Activated naive CD8-positive, alpha-beta T cell treated with anti-CD3 and anti-CD28 coated beads, Interleukin-2, amount 10 ng/mL, durations not matched to agents 7 days and 5 days (primary cell): ENCODE results near the gene PDCD5. TPM values are rescaled to one million over a fixed set of nuclear protein-coding genes. Genes with fewer than 3 reads are reported as not detected.
"Not testable (repeated sequence)": the region's sequence is repeated elsewhere in the genome, so short reads cannot be mapped to it uniquely, and the experiment has no call there.

Experiments used
- ATAC-seq: fragments of 150-1000 bp; cut with Tn5 transposase; one replicate; pipeline ENCODE4 v1.10.0; 2021; ENCODE audit warnings: low read depth, moderate library complexity
- POLR2A ChIA-PET: fragments of 350-600 bp; sonication (Branson Sonifier 250); formaldehyde crosslinking; loops from one replicate; lab custom pipeline; 2021; ENCODE audit warnings: antibody characterized with exemption; lab: Charles Lee
- DNase-seq: peaks from one replicate; pipeline ENCODE4 v3.0.0; 2021
- H3K27ac Mint-ChIP-seq: one replicate; pipeline ENCODE4 v1.8.0; 2022; ENCODE audit warnings: mild to moderate bottlenecking, mixed read lengths
- H3K27me3 Mint-ChIP-seq: one replicate; pipeline ENCODE4 v1.8.0; 2022; ENCODE audit warnings: mild to moderate bottlenecking, moderate library complexity, mixed read lengths
- H3K36me3 Mint-ChIP-seq: one replicate; pipeline ENCODE4 v1.8.0; 2021; ENCODE audit warnings: mild to moderate bottlenecking, mixed read lengths
- H3K4me1 Mint-ChIP-seq: one replicate; pipeline ENCODE4 v1.8.0; 2021; ENCODE audit warnings: mixed read lengths
- H3K4me3 Mint-ChIP-seq: one replicate; pipeline ENCODE4 v1.8.0; 2022; ENCODE audit warnings: mild to moderate bottlenecking, moderate library complexity, mixed read lengths
- H3K9me3 Mint-ChIP-seq: one replicate; pipeline ENCODE4 v1.8.0; 2021; ENCODE audit warnings: mixed read lengths
- total RNA-seq, 2 experiments: library from RNA; stranded (reverse); gene quantifications; one replicate each; pipeline ENCODE4 v1.2.3, GENCODE V29; 2021

Gene PDCD5
- total RNA-seq, 2 experiments from 2014 or later, result 105 to 112 TPM

DNA sequence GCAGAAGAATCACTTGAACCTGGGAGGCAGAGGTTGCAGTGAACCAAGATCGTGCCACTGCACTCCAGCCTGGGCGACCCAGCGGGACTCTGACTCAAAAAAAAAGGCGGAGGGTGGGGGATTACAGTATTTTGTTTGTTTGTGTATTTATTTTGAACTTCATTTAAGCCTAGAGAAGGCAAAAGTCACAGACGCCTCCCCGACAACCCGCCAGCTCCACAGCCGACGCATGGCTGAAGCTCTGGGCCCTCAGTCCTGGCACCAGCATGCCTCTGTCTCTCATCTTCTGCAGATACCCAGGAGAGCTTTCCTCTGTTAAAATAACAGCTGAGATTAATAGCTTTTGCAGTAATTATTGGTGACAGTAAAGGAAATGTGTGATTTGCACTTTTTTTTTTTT is 17.2 kb upstream of the PDCD5 start:
- H3K9me3 Mint-ChIP-seq, result no peaks in the 10 kb centered on the region
- no peak for ATAC-seq
- H3K4me1 Mint-ChIP-seq, result no peaks in the 10 kb centered on the region
- peaks cover 8% of the 10 kb centered on the region for H3K27me3 Mint-ChIP-seq
- no peaks in the 10 kb centered on the region for H3K36me3 Mint-ChIP-seq
- no peak for DNase-seq
- POLR2A ChIA-PET, result no interaction called here
- no peak overlapping the region for H3K4me3 Mint-ChIP-seq
- H3K27ac Mint-ChIP-seq, result no peak overlapping the region

DNA sequence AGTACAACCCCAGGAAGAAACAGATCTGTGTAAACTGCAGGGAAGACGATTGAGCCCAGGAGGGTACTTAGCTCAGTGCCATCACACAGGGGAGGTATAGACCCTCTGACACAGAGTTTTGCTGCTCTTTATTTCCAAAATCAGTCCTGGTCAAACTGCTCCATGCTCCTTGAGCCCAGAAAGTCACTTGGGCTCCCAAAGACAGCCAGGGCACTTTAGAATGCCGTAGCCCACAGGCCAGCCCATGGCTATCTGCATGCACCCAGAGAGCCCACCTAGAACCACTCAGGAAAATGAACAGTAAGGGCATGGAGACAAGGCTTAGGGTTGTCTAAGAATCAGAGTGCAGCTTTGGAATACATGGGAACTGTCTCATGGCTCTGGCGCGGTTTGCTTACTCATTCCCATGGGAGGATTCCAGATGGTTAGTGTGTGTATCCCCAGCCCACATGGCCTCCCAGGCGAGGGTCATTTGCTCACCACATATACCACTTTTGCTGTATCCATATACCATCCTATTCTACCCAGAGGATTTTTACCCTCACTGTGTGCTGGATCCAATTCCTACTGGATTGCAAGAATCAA is 14.7 kb upstream of the PDCD5 start:
- no peak for DNase-seq
- ATAC-seq, result no peak
- no peaks in the 10 kb centered on the region for H3K9me3 Mint-ChIP-seq
- no peak overlapping the region for H3K4me3 Mint-ChIP-seq
- H3K27me3 Mint-ChIP-seq, result peaks cover 11% of the 10 kb centered on the region
- no peaks in the 10 kb centered on the region for H3K36me3 Mint-ChIP-seq
- POLR2A ChIA-PET, result no interaction called here
- no peak overlapping the region for H3K27ac Mint-ChIP-seq
- H3K4me1 Mint-ChIP-seq, result peaks cover 6% of the 10 kb centered on the region

DNA sequence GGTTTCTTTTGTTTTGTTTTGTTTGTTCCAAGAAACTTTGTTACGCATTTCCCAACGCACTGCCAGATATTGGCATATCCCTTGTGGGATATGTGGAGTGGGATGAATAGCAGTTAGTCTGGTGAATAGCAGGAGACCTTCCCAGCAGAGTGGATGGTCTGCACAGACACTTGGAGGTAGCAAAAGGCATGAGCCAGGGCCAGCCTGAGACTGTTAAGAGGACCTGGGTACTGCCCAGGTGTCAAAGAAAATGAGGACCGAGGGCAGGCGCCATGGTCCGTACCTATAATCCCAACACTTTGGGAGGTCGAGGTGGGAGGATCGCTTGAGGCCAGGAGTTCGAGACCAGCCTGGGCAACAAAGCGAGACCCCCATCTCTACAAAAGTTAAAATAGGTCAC is 13.5 kb upstream of the PDCD5 start:
- H3K4me3 Mint-ChIP-seq, result no peak overlapping the region
- peaks cover 11% of the 10 kb centered on the region for H3K27me3 Mint-ChIP-seq
- ATAC-seq, result no peak
- no peaks in the 10 kb centered on the region for H3K9me3 Mint-ChIP-seq
- no peak overlapping the region for H3K27ac Mint-ChIP-seq
- POLR2A ChIA-PET, result no interaction called here
- H3K36me3 Mint-ChIP-seq, result no peaks in the 10 kb centered on the region
- H3K4me1 Mint-ChIP-seq, result peaks cover 8% of the 10 kb centered on the region
- DNase-seq, result no peak

DNA sequence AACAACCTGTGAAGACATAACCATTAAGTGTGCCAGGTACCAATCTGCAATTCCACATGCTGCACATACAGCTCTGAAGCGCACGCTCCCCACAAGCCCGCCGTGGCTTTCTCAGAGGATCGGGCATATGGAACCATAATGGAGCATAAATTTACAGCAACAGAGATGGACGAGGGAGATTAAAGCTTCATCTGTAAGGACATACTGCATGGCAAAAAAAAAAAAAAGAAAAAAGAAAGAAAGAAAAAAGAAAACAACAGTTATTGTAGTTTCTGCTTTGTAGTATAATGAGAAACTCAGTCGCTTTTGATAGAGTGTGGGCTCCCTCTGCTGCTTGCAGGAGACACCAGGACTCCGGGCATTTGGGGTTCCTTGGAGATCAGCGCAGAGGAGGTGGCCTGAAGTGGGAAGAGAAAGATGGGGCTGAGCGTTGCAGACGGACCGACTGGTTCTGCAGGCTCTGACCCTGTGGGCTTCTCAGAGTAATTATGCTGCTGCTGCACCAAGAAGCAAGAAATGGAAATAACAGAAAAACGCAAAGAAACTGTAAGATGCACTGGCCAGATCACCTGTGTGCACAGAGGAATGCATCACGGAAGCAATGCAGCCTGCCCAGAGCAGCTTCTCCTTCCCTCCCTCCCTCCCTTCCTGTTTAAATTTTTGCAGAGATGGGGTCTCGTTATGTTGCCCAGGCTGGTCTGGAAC is 10.8 kb upstream of the PDCD5 start:
- POLR2A ChIA-PET, result interaction anchor here (0.5 to 1.3 kb wide), 3 partner anchors 11 to 229 kb away, joined by 3 to 4 read pairs (median 3); partner anchors contain the start of gene PDCD5
- peak; percentile 47 for DNase-seq
- Mint-ChIP-seq H3K36me3 (no peaks in the 10 kb centered on the region), H3K9me3 (no peaks in the 10 kb centered on the region), H3K4me3 (peak overlapping the region; percentile 44), H3K27ac (no peak overlapping the region), H3K4me1 (peaks cover 13% of the 10 kb centered on the region), H3K27me3 (peaks cover 11% of the 10 kb centered on the region)
- ATAC-seq, result peak; percentile 78

DNA sequence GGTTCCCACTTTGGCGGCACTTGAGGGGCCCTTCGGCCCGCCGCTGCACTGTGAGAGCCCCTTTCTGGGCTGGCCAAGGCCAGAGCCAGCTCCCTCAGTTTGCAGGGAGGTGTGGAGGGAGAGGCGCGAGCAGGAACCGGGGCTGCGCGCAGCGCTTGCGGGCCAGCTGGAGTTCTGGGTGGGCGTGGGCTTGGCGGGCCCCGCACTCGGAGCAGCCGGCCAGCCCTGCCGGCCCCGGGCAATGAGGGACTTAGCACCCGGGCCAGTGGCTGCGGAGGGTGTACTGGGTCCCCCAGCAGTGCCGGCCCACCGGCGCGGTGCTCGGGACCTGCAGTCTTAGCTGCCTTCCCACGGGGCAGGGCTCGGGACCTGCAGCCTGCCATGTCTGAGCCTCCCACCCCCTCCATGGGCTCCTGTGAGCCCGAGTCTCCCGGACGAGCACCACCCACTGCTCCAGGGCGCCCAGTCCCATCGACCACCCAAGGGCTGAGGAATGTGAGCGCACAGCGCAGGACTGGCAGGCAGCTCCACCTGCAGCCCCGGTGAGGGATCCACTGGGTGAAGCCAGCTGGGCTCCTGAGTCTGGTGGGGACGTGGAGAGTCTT is 9.4 kb upstream of the PDCD5 start:
- POLR2A ChIA-PET, H3K27ac Mint-ChIP-seq, ATAC-seq, DNase-seq, H3K36me3 Mint-ChIP-seq, H3K9me3 Mint-ChIP-seq, H3K4me3 Mint-ChIP-seq: not testable (repeated sequence)
- peaks cover 13% of the 10 kb centered on the region for H3K27me3 Mint-ChIP-seq
- H3K4me1 Mint-ChIP-seq, result peaks cover 13% of the 10 kb centered on the region

DNA sequence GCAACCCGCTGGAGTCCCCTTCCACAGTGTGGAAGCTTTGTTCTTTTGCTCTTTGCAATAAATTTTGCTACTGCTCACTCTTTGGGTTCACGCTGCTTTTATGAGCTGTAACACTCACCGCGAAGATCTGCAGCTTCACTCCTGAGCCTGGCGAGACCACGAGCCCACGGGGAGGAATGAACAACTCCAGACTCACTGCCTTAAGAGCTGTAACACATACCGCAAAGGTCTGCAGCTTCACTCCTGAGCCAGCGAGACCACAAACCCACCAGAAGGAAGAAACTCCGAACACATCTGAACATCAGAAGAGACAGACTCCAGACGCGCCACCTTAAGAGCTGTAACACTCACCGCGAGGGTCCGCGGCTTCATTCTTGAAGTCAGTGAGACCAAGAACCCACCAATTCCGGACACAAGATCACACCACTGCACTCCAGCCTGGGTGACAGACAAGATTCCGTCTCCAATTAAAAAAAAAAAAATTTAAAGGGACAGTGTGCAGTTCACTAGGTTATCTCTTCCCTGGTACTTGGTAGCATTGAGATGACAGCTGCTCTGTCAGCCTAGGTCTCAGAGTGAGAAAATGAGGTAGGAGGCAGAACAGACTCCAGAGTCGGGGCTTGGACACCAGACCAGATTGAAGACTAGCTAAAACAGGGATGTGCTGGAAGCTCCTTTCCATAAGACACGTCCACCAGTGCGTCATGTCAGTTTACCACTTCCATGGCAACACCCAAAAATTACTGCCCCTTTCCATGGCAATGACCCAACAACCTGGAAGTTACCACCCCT is 8.1 kb upstream of the PDCD5 start:
- H3K4me1 Mint-ChIP-seq, result peaks cover 13% of the 10 kb centered on the region
- POLR2A ChIA-PET, result interaction anchor here (0.7 to 0.9 kb wide), 2 partner anchors 8 to 112 kb away, joined by 4 read pairs; partner anchors contain the start of gene PDCD5
- H3K9me3 Mint-ChIP-seq, DNase-seq, H3K36me3 Mint-ChIP-seq: not testable (repeated sequence)
- H3K4me3 Mint-ChIP-seq, result peak overlapping the region; percentile 81
- peak; percentile 55 for ATAC-seq
- peak overlapping the region; percentile 89 for H3K27ac Mint-ChIP-seq
- peaks cover 18% of the 10 kb centered on the region for H3K27me3 Mint-ChIP-seq

DNA sequence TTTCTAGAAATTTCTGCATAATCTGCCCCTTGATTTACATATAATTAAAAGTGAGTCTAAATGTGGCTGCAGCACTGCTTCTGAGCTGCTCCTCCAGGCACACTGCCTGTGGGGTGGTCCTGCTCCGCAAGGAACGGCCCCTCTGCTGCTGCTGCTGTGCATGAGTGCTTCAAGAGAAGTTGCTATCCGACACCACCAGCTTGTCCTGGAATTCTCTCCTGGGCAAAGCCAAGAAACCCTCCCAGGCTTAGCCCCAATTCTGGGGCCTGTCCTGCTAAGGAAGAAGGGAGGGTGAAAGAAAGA is 7.5 kb upstream of the PDCD5 start:
- Mint-ChIP-seq H3K36me3 (no peaks in the 10 kb centered on the region), H3K4me1 (peaks cover 13% of the 10 kb centered on the region), H3K27me3 (peaks cover 21% of the 10 kb centered on the region), H3K27ac (no peak overlapping the region), H3K4me3 (peak overlapping the region; percentile 22), H3K9me3 (peaks cover 2% of the 10 kb centered on the region)
- ATAC-seq (no peak), DNase-seq (no peak)
- POLR2A ChIA-PET, result interaction anchor here (0.7 kb wide), 1 partner anchor 111 kb away, joined by 4 read pairs; no protein-coding TSS in a partner anchor

DNA sequence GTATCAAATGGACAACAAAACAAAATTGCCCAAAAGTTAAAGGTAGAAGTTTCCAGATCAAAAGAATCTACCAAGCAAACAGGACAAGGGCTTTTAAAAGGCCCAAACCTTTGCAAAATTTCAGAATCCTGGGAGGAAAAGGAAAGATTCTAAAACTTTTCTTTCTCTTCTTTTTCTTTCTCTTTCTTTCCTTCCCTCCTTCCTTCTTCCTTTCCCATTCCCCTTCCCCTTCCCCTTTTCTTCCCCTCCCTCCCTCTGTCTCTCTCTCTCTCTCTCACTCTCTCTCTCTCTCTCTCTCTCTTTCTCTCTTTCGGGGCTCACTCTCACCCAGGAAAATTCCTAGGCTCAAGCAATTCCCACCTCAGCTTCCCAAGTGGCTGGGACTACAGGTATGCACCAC is 4.2 kb upstream of the PDCD5 start:
- peaks cover 2% of the 10 kb centered on the region for H3K9me3 Mint-ChIP-seq
- POLR2A ChIA-PET, result no interaction called here
- H3K4me1 Mint-ChIP-seq, result peaks cover 9% of the 10 kb centered on the region
- DNase-seq (no peak), ATAC-seq (no peak)
- H3K36me3 Mint-ChIP-seq, result no peaks in the 10 kb centered on the region
- H3K27ac Mint-ChIP-seq, result no peak overlapping the region
- H3K4me3 Mint-ChIP-seq, result no peak overlapping the region
- H3K27me3 Mint-ChIP-seq, result peaks cover 16% of the 10 kb centered on the region

DNA sequence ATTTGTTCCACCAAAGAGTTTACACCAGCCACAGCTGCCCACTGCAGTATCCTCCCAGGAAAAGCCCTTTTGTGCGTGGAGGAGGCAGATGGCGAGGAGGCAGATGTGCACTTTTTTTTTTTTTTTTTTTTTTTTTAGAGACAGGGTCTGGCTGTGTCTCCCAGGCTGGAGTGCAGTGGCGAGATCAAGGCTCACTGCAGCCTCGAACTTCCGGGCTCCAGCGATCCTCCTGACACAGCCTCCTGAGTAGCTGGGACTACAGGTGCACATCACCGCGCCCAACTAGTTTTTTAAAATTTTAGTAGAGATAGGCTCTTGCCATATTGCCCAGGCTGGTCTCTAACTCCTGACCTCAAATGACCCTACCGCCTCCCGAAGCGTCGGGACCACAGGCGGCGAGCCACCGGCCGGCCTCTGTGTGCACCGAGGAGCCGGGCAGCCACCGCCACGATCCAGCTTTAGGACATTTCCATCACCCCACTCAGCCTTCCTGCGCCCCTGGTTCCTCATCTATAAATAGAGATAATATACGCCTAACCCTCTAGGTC is 563 bp upstream of the PDCD5 start:
- Mint-ChIP-seq H3K27ac (peak overlapping the region; percentile 89), H3K27me3 (peaks cover 14% of the 10 kb centered on the region), H3K4me1 (peaks cover 21% of the 10 kb centered on the region), H3K9me3 (peaks cover under 1% of the 10 kb centered on the region), H3K36me3 (peaks cover 12% of the 10 kb centered on the region), H3K4me3 (peak overlapping the region; percentile 91)
- DNase-seq (no peak), ATAC-seq (no peak)
- POLR2A ChIA-PET, result interaction anchor here (0.6 to 1.7 kb wide), 10 partner anchors 8 to 1236 kb away, joined by 3 to 8 read pairs (median 4); partner anchors contain the start of genes ANKRD27, DPY19L3, RGS9BP and ZNF507

DNA sequence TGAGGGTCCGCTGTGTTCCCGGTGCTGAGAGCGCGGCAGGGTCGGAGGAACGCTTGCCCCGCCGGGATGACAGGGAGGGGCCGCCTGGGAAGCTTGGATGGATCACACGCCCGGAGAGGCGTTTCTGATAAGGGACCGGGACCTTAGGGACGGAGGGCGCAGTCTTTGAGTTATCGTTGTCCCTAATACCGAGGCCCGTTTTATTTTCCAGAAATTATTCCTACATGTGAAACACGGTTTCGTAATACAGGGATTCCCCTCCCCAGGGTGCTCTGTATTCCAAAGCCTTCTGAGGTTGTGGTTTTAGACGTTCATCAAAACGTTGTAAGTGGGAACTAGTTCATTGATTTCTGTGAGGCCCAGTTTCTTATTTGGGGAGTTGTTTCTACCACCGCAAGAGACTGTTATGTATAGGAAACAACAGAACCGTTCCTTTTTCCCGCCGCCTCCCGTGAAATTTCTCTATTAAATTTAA is 752 bp downstream of the PDCD5 start:
- peak overlapping the region; percentile 78 for H3K27ac Mint-ChIP-seq
- peaks cover 35% of the 10 kb centered on the region for H3K4me1 Mint-ChIP-seq
- H3K36me3 Mint-ChIP-seq, result peaks cover 15% of the 10 kb centered on the region
- peaks cover 11% of the 10 kb centered on the region for H3K27me3 Mint-ChIP-seq
- DNase-seq (no peak), ATAC-seq (no peak)
- POLR2A ChIA-PET, result interaction anchor here (1.2 to 1.7 kb wide), 5 partner anchors 9 to 595 kb away, joined by 3 to 5 read pairs (median 4); partner anchors contain the start of genes ANKRD27 and RGS9BP
- peak overlapping the region; percentile 88 for H3K4me3 Mint-ChIP-seq
- no peaks in the 10 kb centered on the region for H3K9me3 Mint-ChIP-seq

DNA sequence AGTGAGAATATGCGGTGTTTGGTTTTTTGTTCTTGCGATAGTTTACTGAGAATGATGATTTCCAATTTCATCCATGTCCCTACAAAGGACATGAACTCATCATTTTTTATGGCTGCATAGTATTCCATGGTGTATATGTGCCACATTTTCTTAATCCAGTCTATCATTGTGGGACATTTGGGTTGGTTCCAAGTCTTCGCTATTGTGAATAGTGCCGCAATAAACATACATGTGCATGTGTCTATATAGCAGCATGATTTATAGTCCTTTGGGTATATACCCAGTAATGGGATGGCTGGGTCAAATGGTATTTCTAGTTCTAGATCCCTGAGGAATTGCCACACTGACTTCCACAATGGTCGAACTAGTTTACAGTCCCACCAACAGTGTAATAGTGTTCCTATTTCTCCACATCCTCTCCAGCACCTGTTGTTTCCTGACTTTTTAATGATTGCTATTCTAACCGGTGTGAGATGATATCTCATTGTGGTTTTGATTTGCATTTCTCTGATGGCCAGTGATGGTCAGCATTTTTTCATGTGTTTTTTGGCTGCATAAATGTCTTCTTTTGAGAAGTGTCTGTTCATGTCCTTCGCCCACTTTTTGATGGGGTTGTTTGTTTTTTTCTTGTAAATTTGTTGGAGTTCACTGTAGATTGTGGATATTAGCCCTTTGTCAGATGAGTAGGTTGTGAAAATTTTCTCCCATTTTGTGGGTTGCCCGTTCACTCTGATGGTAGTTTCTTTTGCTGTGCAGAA is 6.9 kb downstream of the PDCD5 start:
- ATAC-seq, result not testable (repeated sequence)

DNA sequence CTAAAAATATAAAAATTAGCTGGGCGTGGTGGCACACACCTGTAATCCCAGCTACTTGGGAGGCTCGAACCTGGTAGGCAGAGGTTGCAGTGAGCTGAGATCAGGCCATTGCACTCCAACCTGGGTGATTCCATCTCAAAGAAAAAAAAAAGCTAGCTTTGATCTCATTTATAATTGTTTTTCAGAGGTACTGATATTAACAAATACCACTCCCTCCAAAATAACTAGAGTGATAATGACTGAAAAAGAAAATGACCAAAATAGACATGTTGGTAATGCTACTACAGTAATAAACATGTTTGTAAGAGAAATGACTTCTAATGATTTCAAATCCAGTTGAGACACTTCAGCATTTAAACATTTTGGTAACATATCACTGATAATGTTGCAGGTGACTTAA is 13.0 kb downstream of the PDCD5 start:
- no peaks in the 10 kb centered on the region for H3K27me3 Mint-ChIP-seq
- POLR2A ChIA-PET, result no interaction called here
- DNase-seq (no peak), ATAC-seq (no peak)
- H3K9me3 Mint-ChIP-seq, result no peaks in the 10 kb centered on the region
- H3K4me1 Mint-ChIP-seq, result peaks cover 5% of the 10 kb centered on the region
- H3K4me3 Mint-ChIP-seq, result no peak overlapping the region
- no peak overlapping the region for H3K27ac Mint-ChIP-seq
- peaks cover 46% of the 10 kb centered on the region for H3K36me3 Mint-ChIP-seq

More for the DNA sequence above, 6.9 kb downstream of the PDCD5 start:
- H3K9me3 Mint-ChIP-seq, DNase-seq, H3K27ac Mint-ChIP-seq, POLR2A ChIA-PET, H3K27me3 Mint-ChIP-seq, H3K4me3 Mint-ChIP-seq: not testable (repeated sequence)
- Mint-ChIP-seq H3K4me1 (peaks cover 26% of the 10 kb centered on the region), H3K36me3 (peaks cover 44% of the 10 kb centered on the region)
